Measurements from ENCODE around the gene INSYN1.
"Not testable (repeated sequence)": the region's sequence is repeated elsewhere in the genome, so short reads cannot be mapped to it uniquely, and the experiment has no call there.

The INSYN1 gene

DNA sequence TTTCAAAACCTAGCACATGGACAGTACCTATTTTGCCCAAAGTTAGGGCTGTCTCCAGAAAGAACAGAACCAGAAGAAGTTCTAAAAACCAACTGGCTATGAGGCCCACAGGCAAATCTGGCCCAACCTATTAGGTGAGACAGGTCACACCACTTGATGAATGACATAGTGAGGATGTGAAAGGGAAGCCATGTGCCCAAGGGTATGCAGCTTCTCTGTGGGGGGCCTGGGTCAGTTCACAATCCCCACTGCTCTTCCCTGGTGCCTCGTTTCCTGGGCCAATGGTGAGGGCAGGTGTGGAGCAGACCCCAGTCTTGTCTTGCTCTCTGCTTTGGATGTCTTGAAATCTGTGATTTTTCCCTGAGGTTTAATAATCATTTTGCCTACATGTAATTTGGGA is 8.9 kb downstream of the INSYN1 start:
- no peak for DNase-seq (ENCODE audit: low read depth)
- TF ChIP-seq, protein P1, sequence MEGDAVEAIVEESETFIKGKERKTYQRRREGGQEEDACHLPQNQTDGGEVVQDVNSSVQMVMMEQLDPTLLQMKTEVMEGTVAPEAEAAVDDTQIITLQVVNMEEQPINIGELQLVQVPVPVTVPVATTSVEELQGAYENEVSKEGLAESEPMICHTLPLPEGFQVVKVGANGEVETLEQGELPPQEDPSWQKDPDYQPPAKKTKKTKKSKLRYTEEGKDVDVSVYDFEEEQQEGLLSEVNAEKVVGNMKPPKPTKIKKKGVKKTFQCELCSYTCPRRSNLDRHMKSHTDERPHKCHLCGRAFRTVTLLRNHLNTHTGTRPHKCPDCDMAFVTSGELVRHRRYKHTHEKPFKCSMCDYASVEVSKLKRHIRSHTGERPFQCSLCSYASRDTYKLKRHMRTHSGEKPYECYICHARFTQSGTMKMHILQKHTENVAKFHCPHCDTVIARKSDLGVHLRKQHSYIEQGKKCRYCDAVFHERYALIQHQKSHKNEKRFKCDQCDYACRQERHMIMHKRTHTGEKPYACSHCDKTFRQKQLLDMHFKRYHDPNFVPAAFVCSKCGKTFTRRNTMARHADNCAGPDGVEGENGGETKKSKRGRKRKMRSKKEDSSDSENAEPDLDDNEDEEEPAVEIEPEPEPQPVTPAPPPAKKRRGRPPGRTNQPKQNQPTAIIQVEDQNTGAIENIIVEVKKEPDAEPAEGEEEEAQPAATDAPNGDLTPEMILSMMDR (conservative IDR thresholded peaks at IDR 0.05; ENCODE audit: low read depth, low read length) = no peak
- H3K4me3 ChIP-seq (ENCODE audit: low read depth, low read length) = no peak overlapping the region

DNA sequence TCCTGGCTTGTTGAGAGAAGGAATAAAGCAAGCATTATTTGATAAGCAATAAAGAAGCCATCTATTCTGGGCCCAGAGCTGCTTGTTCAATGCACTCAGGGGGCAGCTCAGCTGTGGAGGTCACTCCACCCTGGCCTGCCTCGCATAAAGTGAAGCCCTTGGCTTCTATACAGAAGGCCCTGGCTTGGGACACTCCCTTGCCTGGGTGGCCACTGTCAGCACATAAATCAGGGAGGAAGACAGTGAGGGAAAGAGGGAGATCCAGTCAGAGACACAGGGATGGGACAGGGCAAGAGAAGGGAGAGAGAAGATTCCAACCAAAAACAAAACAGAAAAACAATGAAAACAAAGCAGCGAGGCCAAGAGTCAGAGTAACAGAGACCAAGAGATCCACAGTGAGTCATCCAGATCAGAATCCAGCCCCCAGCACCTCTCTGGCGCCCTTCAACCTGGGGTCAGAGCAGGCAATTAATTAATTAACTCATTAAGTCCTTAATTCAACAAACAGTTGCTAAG is 11.8 kb downstream of the INSYN1 start:
- H3K4me3 ChIP-seq (ENCODE audit: low read depth, low read length) = no peak overlapping the region
- no peak for DNase-seq (ENCODE audit: low read depth)
- TF ChIP-seq, protein P1 (conservative IDR thresholded peaks at IDR 0.05; ENCODE audit: low read depth, low read length) = no peak

GRCh38 chr15:73740152-73741048 is 12.8 kb downstream of the INSYN1 start:
- TF ChIP-seq, protein P1 (conservative IDR thresholded peaks at IDR 0.05; ENCODE audit: low read depth, low read length) = no peak
- no peak for DNase-seq (ENCODE audit: low read depth)
- no peak overlapping the region for H3K4me3 ChIP-seq (ENCODE audit: low read depth, low read length)

GRCh38 chr15:73737535-73737934 is 15.6 kb downstream of the INSYN1 start:
- DNase-seq (ENCODE audit: low read depth) = no peak
- no peak overlapping the region for H3K4me3 ChIP-seq (ENCODE audit: low read depth, low read length)
- TF ChIP-seq, protein P1 (conservative IDR thresholded peaks at IDR 0.05; ENCODE audit: low read depth, low read length) = no peak

DNA sequence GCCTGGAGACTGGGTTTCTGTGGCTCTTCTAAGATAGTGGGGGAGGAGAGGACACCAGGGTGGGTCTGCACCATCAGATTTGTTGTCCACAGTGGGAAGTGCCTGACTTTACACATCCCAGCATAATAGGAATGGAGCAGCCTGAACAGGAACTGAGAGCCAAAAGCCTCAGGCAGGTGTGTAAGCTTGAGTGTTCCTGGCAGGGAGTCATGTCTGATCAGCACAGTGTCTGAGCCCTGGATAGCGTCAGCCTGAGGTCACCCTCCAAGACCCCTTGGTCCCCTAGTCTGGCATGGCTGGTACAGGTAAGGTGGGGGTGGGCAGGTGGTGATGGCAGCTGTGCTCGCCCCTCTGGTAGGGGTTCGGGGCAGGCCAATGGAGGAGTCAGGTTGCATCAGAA is 20.2 kb downstream of the INSYN1 start:
- TF ChIP-seq, protein P1 (conservative IDR thresholded peaks at IDR 0.05; ENCODE audit: low read depth, low read length) = no peak
- DNase-seq (ENCODE audit: low read depth) = no peak
- H3K4me3 ChIP-seq (ENCODE audit: low read depth, low read length) = no peak overlapping the region

- not testable (repeated sequence) for H3K4me3 ChIP-seq (ENCODE audit: low read depth, low read length); DNase-seq (ENCODE audit: low read depth)
Observed at GRCh38 chr15:73732051-73732450, 21.1 kb downstream of the INSYN1 start.

DNA sequence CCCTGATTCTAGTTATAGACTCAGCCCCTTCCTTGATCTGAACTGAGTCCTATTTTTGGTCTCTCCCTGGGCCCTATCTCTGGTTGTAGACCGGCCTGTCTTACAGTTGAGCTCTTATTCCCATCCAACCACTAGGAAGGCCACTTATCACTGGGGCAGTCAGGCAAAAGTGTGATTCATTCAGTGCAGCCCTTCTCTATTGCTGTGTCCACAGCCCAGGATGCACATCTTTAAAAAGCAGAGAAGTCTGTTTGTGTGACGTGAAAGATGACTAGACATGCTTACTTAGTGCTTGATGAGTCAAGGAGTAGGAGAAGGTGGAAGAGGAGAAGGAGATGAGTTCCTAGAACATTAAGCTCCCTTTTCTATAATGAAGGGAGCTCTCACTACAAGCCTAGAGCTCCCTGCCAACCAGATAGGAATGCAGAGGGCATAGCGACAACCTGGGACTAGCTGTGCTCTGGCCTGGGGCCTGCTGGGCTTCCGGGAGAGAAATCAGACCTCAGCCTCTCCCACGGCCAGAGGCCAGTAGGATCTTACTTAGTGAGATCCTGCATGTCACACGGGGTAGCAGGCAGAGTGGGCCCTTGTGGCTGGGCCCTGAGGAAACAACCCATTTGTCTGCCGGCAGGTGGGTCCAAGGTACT is 25.7 kb downstream of the INSYN1 start:
- DNase-seq (ENCODE audit: low read depth) = peak; percentile 72
- no peak overlapping the region for H3K4me3 ChIP-seq (ENCODE audit: low read depth, low read length)
- TF ChIP-seq, protein P1 (conservative IDR thresholded peaks at IDR 0.05; ENCODE audit: low read depth, low read length) = no peak
